Fibroblast of lung (primary cell): ENCODE data around the gene ST6GALNAC4.

Experiments used
- CTCF ChIP-seq, 2 donors: IDR thresholded peaks in 1 of 2; conservative IDR thresholded peaks in 1 of 2; 1 replicate in 1 of 2; 2 replicates in 1 of 2; pipeline ENCODE4 v1.5.1; 2011 to 2012; ENCODE audit warnings: low read length in 2 of 2, control low read depth in 1 of 2, inconsistent platforms in 1 of 2, low read depth in 1 of 2, mild to moderate bottlenecking in 1 of 2
- EZH2 ChIP-seq: IDR thresholded peaks from 2 replicates; pipeline ENCODE4 v1.5.1; 2012; ENCODE audit warnings: low read length, control low read depth, mild to moderate bottlenecking; ENCODE audit errors: missing control alignments

GRCh38 chr9:127873223-127873691, 43.6 kb downstream of the ST6GALNAC4 start:
- no peak for TF ChIP-seq CTCF (conservative IDR thresholded peaks at IDR 0.05 in 1 of 2, IDR thresholded peaks at IDR 0.05 in 1 of 2; ENCODE audit: low read depth in 1 of 2, low read length in 2 of 2)
- TF ChIP-seq EZH2 = no peak
